GM19452 (cell line): ENCODE data around the gene CIDEC.
"Not testable (repeated sequence)": the region's sequence is repeated elsewhere in the genome, so short reads cannot be mapped to it uniquely, and the experiment has no call there.

Source experiments
- ATAC-seq: cut with Tn5 transposase; IDR thresholded peaks from one replicate; pipeline ENCODE4 v1.9.1; 2021; ENCODE audit not compliant: unreplicated experiment

The CIDEC gene

DNA sequence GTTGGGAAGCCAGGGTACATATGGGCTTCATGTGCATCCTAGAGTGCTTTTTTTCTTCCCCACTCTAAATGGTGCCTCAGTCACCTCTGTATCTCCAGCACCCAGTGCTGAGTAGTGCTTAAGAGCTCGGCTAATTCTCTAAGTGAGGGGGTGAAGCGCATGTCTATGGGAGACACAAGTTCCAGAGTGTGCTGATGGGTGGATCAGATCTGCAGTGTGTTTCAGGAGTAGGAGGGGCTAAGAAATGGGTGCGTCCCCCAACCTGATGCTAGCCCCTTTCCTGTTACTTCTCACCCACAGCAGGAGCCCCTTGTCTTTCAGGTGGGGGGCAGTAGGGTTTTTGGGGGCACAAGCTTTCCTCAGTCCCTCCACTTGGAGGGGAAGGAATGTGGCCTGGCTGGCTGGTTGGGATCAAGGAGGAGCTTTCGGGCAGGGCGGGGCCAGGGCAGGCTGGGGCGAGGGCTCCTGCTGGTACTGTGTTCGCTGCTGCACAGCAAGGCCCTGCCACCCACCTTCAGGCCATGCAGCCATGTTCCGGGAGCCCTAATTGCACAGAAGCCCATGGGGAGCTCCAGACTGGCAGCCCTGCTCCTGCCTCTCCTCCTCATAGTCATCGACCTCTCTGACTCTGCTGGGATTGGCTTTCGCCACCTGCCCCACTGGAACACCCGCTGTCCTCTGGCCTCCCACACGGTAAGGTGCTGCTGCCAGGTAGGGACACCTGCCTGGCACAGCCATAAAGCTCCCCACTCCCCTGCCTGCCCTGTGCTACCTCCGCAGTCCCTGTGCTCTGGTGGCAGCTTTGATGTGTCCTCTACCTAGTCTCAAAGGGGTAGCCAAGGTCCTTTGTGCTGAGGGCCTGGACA, 22.6 kb upstream of the CIDEC start, which contains the start of gene IL17RE:
Gene IL17RE (plus strand): TSS at position 477 of the 866 bp plus-strand sequence. CDS start 85 bp downstream, at position 562.
- no peak for ATAC-seq

DNA sequence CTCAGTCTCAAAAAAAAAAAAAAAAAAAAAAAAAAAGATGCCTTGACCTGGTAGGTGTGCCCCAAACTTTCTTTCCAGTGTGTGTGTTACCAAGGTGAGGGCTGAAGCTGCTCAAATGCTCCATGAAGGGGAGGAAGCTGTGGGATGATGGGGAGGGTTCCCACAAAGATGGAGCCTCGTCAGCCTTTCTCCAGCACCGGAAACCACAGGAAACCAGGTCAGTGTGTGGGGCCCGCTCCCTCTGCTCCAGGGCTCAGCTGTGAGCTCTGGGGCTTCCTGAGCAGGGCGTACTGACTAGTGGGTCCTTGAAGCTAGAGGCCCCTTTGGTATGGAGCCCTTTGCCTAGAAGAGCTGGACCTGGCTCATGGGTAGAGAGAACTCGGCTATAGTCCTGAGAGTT, 21.9 kb upstream of the CIDEC start:
- no peak for ATAC-seq

DNA sequence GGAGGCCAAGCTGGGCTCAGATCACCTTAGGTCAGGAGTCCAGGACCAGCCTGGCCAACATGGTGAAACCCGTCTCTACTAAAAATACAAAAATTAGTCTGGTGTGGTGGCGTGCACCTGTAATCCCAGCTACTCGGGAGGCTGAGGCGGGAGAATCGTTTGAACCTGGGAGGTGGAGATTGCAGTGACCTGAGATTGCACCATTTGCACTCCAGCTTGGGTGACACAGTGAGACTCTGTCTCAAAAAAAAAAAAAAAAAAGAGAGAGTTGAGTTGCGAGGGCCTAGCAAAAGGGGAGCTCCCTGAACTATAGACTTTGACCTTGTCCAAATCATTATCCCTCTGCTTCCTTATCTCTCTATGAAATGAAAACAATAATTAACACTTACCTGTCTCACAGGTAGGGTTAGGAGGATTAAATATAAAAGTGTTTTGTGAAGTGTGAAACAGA, 20.9 kb upstream of the CIDEC start:
- not testable (repeated sequence) for ATAC-seq

DNA sequence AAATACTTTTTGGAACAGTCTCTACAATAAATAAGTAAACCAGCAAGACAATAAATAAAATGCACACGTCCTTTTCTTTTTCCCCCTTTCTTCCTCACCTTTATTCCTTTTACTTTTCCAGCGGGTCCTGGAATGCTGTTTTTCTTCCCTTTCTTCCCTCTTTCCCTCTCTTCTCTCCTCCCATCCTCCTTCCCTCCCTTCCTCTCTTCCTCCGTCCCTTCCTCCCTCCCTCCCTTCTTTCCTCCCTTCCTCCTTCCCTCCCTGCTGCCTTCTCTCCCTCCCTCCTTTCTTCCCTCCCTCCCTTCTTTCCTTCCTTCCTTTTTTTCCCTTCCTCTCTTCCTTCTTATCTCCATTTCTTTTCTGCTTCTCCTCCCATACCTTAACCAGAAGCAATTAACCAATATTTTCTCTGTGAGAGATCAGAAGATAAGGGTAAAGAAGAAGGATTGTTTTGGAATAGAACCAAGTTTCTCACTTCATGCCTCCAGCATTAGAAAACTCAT, 19.3 kb upstream of the CIDEC start:
- ATAC-seq = no peak

DNA sequence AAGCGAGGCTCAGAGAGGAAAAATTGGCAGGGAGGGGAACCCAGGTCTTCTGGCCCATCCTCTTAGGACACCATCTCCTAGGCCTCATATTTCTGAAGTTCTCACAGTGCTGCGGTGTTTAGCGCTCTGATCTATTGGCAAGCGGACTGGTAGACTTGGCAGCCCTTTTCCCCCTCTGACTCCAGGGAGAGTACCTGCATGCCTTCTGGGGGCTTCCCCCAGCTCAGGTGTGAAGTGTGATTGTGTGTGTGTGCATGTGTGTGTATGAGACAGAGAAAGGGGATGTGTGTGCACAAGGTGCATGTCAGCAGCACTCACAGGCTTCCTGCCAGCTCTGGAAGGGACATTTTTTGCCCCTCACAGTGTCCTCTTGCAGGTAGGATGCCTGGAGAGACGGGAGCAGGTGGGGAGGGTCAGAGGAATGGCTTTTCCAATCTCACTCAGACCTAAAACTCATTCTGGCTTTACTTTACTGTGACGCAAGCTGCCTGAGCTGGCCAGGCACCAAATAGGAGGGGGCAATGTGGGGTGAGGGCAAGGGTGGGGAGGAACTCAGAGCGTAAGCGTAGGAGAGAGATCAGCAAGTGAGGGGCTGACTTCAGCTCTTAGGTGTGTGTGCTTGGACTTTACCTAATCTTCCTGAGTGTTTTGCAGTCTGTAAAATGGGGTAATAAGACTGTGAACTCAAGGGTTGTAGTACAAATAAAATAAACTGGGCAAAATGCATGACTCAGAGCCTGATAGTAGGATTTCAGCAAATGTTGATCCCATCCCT, 18.6 kb upstream of the CIDEC start:
- no peak for ATAC-seq

DNA sequence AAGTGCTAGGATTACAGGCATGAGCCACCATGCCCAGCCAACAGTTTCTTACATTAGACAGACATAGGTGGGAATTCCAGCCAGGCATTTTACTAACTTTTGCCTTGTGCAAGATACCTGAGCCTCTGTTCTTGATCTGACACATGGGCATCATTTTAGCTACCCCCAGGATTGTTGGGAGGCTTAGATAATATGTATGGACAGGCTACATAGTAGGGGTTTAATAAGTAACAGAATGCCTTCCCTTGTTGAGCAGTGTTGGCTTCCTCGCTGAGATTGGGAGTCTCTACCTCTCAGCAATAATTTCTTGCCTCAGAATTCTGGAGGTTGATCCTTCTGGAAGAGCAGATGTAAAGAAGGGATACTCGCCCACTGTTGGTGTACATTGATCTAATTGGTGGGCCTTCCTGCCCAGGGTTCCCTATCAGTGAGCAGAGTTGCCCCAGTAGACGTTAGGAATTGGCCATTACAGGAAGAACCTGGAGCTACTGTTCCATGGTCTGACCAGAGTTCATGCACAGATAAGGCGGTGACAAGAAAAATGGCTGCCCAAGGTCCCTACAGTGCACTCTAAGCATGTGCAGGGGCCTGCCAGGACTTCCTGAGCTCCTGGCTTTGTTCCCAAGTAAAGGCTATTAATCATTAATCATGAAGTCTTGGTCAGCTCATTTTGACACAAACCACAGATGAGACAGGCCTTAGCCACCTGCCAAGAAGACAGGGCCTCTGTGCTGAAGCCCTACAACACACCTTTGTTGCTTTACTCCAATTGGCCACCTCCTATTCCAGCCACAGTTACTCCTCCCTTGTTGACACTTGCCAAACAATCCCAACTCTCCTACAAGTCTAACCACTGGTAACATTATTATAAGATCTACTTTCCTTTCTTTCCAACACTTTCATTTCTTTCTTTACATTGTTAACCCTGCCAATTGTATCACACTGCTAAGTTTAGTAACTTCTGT, 17.6 kb upstream of the CIDEC start:
- ATAC-seq = peak; percentile 61

DNA sequence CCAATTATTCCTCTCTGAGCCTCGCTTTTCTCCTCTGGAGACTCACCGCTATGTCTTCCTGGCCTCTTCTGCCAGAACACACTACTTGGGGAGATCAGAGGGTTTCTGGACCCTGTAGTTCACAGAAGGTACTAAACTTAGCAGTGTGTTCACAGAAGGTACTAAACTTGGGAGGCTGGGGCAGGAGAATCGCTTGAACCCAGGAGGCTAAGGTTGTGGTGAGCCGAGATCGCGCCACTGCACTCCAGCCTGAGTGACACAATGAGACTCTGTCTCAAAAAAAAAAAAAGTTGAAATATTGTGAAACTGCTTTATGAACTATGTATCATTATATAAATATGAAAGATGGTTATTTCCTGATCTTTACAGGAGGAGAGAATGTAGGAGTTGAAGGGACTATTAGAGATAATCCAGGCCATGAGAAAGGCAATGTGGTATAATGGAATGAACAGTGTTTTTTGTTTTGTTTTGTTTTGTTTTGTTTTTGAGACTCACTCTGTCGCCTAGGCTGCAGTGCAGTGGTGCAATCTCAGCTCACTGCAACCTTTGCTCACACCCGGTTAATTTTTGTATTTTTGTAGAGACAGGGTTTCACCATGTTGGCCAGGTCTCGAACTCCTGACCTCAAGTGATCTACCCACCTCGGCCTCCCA, 16.8 kb upstream of the CIDEC start:
- ATAC-seq = not testable (repeated sequence)

DNA sequence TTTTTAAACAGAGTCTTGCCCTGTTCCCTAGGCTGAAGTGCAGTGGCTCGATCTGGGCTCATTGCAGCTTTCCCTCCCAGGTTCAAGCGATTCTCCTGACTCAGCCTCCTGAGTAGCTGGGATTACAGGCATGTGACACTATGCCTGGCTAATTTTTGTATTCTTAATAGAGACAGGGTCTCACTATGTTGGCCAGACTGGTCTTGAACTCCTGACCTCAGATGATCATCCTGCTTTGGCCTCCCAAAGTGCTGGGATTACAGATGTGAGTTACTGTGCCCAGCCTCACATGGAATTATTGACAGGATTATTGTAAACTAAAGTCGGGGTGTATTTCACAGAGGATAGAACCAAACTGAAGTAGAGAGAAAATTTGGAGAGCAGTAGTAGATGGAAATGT, 15.7 kb upstream of the CIDEC start:
- ATAC-seq = not testable (repeated sequence)

DNA sequence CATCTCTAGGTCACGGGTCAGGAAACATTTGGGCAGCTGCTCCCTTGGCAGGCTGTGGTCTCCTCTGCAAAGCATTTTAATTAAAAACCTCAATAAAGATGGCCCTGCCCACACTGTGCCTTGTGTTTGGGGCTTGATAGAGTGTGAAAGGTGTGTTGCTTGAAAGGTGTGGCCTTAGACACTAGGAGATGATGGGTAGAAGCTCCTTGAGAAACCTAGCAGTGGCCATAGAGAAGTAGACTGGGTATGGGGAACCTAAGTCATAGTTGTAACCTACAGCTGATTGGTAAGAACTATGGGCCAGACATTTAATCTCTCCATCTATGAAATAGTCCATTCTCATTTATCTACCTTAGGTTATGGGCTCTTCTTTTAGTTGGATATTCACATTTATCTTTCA, 13.7 kb upstream of the CIDEC start:
- ATAC-seq = no peak

DNA sequence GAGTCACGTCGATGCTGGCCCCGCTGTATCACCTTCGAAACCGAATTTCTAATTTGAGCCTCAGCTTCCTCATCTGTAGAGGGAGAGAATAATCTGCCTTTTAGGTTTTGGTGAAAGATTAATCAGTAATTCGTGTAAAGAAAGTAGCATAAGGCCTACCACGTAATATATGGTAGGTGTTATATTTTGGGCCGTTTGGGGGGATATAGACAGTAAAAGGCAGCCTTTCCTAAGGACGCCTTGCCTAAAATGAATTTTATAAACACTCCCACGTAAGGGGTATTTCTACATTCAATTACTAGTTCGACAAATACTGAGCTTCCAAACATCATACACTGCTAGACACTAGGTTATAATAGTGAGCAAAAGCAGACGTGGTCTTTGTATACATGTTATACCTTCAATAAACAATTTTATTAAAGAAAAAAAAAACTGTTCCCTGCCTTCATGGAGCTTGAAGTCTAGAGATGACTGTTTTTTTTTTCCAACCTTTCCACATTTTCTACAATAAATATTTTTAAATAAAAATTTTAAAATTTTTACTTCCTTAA, 11.1 kb upstream of the CIDEC start:
- no peak for ATAC-seq

DNA sequence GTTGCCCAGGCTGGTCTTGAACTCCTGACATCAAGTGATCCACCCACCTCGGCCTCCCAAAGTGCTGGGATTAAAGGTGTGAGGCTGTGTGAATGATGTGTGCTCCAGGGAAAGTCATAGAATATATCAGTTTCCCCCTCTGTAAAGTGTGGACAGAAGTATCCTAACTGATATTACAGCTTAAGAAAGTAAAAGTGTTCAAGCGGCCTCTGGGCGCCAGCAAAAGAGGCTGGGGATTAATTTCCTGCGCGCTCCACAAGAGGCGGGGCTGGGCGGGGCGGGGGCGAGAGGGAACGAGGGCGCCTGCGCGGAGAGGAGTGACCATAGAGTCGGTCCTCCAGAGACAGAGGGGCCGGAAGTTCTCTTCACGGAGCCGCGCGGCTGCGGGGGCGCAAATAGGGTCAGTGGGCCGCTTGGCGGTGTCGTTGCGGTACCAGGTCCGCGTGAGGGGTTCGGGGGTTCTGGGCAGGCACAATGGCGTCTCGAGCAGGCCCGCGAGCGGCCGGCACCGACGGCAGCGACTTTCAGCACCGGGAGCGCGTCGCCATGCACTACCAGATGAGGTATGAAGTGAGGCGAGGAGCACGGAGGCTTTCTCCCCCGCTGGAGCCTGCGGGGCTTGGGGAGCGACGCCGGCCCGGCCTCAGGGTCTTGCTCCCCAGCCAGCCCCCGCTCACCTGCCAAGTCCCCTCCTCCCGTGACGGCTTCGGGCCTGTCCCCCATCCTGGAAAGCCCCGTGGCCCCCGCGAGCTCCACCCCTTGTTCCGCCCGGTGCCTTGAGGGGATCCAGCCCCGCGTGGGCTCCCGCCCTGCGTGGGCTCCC, 10.4 kb upstream of the CIDEC start, which contains the start of gene JAGN1:
Gene JAGN1 (plus strand): TSS at position 362 of the 823 bp plus-strand sequence. CDS start 113 bp downstream, at position 475.
- ATAC-seq = peak; percentile 71

DNA sequence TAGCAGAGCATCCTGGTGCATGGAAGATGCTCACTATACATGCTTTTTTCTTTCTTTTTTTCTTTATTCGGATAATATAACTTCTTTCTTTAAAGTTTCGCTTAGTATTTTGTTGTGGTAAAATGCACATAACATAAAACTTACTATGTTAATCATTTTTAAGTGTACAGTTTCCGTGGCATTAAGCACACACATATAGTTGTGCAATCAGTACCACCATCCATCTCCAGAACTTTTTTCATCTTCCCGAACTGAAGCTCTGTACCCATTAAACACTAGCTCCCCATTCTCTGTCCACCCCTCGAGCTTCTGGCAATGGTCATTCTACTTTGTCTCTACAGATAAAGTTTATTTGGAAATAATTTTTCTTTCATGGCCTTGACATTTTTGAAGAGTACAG, 9.4 kb upstream of the CIDEC start:
- no peak for ATAC-seq

DNA sequence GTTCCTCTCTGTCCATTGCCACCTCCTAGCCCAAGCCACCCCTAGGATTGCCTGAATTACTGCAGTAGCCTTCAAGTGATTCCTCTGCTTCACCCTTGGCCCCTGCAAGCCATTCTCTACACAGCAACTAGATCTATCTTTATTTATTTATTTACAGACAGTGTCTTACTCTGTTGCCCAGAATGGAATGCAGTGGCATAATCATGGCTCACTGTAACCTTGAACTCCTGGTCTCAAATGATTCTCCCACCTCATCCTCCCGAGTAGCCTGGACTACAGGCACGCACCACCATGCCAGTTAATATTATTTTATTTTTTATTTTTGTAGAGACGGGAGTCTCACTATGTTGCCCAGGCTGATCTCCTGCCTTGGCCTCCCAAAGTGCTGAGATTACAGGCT, 8.5 kb upstream of the CIDEC start:
- ATAC-seq = no peak

DNA sequence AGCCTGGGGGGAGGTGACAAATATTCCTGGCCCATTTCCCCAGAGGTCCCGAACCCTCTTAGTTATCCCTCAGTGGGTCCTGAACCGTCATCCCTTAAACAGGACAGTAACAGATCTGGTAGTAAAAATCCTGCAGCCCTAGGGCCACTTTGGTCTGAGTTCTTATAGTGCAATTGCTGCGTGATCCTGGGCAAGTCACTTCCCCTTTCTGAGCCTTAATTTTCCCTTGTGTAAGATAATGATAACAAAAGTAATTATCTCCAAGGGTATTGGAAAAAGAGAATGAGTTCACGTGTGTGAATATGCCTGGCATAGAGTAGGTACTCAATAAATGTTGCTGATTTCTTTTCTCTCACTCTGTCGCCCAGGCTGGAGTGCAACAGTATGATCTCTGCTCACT, 7.4 kb upstream of the CIDEC start:
- ATAC-seq = no peak

DNA sequence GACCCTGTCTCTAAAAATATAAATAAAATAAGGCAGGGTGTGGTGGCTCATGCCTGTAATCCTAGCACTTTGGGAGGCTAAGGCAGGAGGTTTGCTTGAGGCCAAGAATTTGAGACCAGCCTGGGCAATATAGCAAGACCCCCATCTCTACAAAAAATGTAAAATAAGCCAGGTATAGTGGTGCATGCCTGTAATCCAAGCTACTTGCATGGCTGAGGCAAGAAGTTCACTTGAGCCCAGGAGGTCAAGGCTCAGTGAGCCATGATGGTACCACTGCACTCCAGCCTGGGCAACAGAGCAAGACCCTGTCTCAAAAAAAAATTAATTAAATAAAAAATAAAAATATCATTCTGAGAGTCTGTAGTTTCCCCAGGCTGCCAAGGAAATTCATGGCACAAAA, 6.3 kb upstream of the CIDEC start:
- no peak for ATAC-seq

DNA sequence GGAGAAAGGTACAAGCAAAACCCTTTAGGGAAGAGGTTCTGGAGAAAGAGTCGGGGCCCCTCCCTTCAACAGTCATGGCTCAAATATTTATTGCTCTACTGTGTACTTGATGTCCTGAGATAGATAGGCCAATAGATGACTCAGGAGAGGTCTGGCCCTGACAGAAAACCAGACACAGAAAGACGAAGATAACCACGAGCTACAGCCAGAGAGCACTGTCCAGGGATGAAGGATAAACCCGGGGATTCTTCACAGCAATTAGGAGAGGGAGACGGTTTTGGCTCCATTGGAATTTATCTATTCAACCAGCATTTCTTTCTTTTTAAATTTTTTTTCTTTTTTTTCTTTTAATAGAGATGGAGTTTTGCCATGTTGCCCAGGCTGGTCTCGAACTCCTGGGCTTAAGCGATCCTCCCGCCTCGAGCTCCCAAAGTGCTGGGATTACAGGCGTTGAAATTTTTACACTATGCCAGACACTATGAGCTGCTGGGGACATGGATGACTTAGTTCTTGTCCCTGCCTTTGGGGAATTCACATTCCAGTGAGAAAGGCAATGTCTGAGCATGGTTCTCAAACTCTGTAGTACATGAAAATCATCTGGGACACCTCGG, 4.6 kb upstream of the CIDEC start:
- ATAC-seq = no peak

DNA sequence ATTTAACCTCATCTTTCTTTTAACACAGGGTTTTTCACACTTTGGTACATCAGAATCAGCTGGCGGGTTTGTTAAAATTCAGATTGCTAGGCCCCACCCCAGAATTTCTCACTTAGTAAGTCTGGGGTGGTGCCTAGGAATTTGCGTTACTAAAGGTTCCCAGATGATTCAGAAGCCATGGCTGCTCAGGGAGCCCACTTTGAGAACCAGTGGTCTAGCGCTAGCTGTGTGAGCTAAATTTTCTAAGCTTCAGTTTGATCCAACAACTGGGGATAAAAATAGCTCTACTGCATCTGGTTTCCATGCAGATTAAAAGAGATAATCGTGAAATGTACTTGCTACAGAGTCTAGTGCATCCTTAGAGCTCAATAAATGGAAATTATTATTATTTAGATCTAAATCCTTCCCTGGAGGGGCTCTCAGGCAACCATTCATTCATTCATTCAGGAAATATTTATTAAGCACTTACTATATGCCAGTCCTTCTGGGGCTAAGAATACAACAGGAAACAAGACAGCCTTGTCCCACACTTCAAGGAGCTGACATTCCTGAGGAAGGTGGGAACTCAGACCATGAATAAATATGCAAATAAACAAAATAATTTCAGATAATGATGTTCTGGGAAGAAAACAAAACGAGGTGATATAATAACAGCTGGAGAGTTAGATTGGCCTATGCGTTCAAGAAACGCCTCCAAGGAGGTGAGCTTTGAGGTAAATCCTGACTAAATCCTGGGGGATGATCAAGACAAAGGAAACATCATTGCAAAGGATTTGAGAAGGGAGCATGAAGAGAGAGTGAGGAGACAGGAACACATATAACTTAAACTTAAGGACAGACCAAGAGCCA, 3.9 kb upstream of the CIDEC start:
- ATAC-seq = no peak

DNA sequence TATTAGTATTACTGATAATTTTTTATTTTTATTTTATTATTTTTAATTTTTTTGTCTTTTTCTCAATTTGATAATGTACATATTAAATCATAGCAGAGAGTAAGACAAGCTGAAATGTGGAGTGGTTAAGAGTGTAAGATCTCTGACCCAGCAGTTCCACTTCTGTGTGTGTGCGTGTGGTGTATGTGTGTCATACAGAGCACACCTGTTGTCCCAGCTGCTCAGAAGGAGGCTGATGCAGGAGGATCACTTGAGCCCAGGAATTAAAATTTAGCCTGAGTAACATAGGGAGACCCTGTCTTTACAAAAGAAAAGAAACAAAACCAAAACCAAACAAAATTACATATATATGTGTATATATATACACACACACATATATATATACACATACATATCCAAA, 1.4 kb upstream of the CIDEC start:
- ATAC-seq = no peak
